Fibroblast of peridontal ligament (primary cell): ENCODE data around the gene ETV4.

ENCODE experiments used
- DNase-seq: peaks from one replicate; pipeline ENCODE4 v3.0.0-alpha.2; 2010; ENCODE audit errors: extremely low read depth

ETV4 gene

DNA sequence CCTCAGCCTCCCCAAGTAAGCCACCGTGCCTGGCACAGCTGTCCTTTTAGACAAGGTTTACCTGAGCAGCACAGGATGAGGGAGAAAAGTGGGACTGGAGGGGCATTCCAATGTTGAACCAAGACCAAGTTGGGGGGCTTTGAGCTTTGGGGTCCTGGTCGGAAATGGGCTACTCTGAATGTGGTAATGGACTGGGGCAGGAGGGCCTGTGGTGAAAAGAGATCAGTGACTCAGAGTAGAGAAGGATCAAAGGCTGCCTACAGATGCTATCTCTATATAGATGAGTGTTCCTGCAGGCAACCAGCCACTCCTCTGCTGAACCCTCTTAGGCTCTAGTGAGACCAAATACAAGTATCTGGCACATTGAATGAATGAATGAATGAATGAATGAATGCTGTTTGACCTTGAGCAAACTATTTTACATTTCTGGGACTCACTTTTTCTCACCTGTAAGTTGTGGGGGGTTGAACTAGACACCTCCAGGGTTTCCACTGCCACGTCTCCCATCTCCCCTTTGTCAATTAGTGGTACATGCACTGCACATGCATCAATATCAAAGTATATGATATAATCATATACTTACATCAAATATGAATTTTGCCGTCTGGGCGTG lies 26.3 kb upstream of the ETV4 start:
- no peak for DNase-seq

DNA sequence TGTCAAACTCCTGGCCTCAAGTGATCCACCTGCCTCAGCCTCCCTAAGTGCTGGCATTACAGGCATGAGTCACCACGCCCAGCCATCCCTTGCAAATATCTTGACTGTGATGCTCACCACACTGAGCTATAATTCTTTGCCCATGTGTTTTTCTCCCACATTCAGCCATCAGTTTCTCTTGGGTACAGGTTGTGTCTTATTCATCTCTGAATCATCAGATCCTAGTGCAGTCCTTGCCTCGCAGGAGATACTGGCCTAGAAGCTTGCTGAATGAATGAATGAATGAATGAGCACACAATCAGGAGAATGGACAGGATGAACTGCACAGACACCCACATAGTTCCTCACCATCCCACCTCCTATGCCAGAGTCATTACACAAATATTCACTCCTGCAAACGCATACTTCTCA lies 24.4 kb upstream of the ETV4 start:
- DNase-seq: peak; percentile 37

- DNase-seq: no peak
Measured at GRCh38 chr17:43568506-43569082, 22.5 kb upstream of the ETV4 start.

DNA sequence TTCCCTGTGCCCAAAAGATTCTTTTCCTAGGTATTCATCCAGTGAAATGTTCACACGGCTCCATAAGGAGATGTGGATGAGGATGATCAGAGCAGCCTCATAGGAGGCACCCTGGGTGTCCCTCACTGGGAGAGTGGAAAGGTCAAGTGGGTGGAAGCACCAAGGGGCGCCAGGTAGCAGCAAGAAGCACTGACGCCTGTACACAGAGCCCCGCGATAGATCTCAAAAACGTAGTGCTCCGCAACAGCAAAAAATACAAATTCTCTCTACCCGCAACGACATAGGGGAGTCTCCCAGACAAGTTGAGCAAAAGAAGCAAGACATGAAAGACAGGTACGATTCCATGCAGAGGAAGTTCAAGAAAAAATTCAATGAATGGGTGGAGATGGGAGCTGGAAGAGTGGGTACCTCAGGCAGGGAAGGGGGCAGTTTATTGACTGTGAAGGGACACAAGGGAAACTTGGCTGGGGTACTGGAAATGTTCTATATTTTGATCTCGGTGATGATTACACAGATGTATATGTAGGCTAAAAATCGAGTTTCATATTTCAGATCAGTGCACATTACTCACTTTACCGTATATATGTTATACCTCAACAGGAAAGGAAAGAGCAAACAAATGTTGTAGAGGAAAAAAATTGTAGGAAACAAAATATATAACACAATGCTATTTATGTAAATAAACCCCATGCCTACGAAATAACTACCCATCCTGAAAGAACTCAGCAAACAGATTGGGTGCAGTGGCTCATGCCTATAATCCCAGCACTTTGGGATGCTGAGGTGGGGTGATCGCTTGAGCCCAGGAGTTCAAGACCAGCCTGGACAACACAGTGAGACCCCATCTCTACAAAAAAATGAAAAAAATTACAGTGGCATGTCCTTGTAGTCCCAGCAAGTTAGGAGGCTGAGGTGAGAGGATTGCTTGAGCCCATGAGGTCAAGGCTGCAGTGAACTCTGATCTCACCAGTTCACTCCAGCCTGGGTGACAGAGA lies 17.8 kb upstream of the ETV4 start:
- no peak for DNase-seq

DNA sequence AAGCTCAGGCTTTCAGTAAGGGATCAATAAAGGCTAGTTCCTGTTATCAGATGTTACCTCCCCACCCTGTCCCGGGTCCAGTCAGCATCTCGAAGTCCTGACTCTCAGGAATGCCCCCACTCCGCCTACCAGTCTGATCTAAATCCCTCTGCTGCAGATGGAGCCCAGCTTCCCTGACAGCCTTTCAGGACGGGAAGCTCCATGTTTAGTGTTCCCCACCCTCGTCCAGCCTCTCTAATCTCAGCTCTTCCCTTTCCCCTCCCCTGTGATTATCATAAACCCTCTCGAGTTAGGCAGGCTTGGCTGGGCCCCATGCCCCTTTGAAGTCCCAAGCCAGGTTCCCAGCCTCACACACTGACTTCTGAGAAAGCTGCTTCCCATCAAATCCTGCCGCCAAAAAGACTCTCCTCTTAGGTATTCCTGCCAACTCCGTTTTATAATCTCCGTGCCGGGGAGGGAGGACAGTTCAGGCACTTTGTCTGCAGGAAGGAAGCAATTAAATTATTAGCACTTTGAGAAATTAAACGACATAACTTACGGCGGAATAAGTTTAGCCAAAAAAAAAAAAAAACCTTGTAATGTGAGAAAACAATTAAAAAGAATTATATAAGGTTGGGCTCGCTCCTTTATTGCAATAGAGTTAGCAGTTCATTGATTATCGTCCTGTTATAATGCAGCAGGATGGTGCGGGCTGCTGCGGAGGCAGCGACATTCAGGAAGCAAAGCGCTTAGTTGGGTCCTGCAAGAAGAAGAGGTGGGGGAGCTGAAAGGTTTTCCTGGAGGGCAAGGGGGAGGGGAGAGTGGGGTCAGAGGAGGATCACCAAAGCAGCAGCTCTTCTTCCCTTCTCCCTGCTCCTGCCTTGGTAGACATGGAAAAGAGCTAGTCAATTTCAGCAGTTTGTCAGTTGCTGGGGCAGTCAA lies 16.8 kb upstream of the ETV4 start:
- no peak for DNase-seq

- no peak for DNase-seq
Measured at GRCh38 chr17:43560461-43561427, 14.6 kb upstream of the ETV4 start.

GRCh38 chr17:43559161-43559816 lies 13.1 kb upstream of the ETV4 start:
- no peak for DNase-seq

DNA sequence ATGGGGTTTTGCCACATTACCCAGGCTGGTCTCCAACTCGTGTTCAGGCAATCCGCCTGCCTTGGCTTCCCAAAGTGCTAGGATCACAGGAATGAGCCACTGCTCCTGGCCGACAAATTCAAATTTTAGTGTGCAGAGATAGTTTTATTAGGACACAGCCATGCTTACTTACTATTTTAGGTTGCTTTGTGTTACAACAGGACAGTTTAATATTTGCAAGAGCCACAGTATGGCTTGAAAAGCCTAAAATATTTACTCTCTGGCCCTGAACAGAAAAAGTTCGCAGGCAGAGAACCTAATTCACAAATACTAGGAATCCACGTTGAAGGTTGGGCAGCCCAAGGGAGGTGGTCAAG lies 12.6 kb upstream of the ETV4 start:
- no peak for DNase-seq

DNA sequence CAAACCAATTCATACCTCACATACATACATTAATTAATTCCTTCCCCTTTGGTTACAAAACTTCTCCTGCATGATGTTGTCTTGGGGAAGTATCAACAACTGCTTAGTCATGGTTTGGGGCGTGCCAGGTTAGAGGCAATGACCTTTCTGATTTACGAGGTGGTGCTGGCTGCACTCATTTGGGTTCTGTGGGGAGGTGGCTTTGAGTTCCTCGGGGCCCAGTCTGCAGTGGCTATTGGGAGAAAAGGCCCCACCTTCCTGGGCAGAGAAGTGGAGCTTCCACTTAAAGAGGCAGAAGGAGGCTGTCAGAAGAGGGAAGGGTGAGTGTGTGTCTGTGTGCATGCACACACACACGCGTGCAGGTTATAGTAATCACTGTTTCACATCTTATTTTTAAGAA lies 10.2 kb upstream of the ETV4 start:
- no peak for DNase-seq

- no peak for DNase-seq
Measured at GRCh38 chr17:43554857-43555256, 8.7 kb upstream of the ETV4 start.

- no peak for DNase-seq
Measured at GRCh38 chr17:43553573-43553972, 7.4 kb upstream of the ETV4 start.

- no peak for DNase-seq
Measured at GRCh38 chr17:43552229-43552837, 6.2 kb upstream of the ETV4 start.

DNA sequence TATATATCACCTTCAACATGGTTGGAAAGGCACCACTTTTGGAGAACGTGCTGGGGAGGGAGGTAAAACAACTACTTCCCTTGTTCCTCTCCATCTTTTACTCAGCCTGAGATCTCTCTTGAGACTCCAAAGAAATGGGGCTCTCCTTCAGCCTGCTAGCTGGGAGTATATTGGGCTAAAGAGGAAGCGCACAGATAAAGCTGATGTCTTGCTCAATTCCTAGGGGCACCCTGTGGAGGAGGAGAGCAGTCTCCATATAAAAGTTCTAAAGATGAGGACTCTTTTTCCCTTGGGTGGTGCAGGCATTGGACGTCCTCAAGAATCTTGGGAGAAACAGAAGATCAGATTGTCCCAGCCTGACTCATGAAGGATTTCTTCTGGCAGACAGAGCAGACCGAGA lies 4.6 kb upstream of the ETV4 start:
- no peak for DNase-seq

DNA sequence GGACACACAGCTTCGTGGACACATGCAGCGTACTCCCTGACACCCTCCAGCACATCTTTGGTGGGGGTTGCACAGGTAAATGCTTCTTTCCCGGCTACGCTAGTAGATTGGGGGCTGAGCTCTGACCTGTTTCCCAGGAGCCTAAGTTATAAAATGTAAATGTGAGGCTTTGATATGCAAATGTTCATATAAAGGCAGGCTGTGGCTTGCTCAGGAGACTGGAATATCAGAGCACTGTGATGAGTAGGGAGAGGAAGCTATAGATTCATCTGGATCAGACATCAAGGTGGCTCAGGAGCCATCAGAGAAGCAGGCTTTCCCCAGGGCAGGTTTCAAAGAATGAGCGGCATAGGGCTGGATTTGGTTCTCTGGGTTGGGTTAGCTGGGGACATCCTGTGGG lies 3.4 kb upstream of the ETV4 start:
- DNase-seq: no peak

GRCh38 chr17:43548689-43549379 lies 2.7 kb upstream of the ETV4 start:
- DNase-seq: no peak

DNA sequence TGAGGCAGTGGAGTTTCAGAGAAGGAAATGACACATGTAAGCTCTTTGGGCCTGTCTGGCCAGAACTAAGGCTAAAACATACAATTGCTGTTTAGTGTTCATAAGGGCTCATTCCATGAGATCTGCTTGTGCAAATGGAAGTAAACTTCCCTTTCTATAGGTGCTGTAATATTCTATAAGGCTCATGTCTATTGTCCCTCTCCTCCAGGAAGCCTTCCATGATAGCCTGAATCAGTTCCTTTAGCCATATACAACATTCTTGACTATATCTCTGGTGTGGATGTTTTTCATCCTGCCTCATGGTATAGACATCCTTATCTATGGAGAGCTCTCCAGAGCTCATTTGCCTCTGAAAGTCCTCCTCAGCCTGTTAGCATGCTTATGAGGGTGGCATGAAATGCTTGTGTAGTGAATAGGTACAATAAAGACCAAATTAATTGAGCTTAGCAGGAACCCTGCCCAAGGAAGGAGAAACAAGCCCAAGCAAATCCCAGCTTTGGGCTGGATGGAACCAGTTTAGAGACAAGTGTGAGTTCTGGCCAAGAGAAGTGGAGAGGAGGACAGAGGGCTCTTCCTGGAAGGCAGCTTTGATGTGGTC lies 1.6 kb upstream of the ETV4 start:
- DNase-seq: no peak

GRCh38 chr17:43547189-43547550 lies 1.0 kb upstream of the ETV4 start:
- DNase-seq: no peak

DNA sequence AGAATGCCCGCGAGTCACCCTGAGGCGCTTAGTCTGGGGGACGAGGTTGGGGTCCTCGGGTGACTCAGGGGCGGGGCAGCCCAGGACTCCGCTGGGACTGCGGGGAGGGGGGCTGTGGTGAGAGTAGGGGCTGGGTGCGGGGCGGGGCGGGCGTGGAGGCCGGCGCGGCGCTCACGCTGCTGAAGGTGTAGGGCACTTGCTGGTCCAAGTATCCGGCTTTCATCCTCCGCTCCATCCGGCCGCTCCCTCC lies 832 bp downstream of the ETV4 start:
- DNase-seq: no peak
